Measurements from ENCODE around the gene HLA-DPB1. TPM values are rescaled to one million over a fixed set of nuclear protein-coding genes. Genes with fewer than 3 reads are reported as not detected.

The HLA-DPB1 gene
- polyA plus RNA-seq, 1 experiment = 1.6 TPM

- DNase-seq (ENCODE audit: low read depth, low spot score) = no peak
- no peaks in the 10 kb centered on the region for H3K9me3 ChIP-seq (ENCODE audit: control insufficient read depth, insufficient read depth, low read length)
- no peak overlapping the region for H3K4me3 ChIP-seq (ENCODE audit: low read depth, low read length)
- no peak for TF ChIP-seq CTCF (IDR thresholded peaks at IDR 0.05; ENCODE audit: low read depth, low read length)
- H3K27ac ChIP-seq (ENCODE audit: low read depth, low read length) = no peak overlapping the region
- H3K27me3 ChIP-seq (ENCODE audit: control insufficient read depth, insufficient read depth, low read length) = peaks cover 5% of the 10 kb centered on the region
- POLR2A ChIA-PET = no interaction called here
- CTCF ChIA-PET = no interaction called here
These were observed 29.6 kb downstream of the HLA-DPB1 start for GRCh38 chr6:33105386-33105785.

- Histone ChIP-seq H3K4me3 (ENCODE audit: low read depth, low read length) (no peak overlapping the region), H3K27me3 (ENCODE audit: control insufficient read depth, insufficient read depth, low read length) (peaks cover 5% of the 10 kb centered on the region), H3K27ac (ENCODE audit: low read depth, low read length) (no peak overlapping the region), H3K9me3 (ENCODE audit: control insufficient read depth, insufficient read depth, low read length) (no peaks in the 10 kb centered on the region)
- DNase-seq (ENCODE audit: low read depth, low spot score) = no peak
- no peak for TF ChIP-seq CTCF (IDR thresholded peaks at IDR 0.05; ENCODE audit: low read depth, low read length)
- ChIA-PET POLR2A (no interaction called here), CTCF (no interaction called here)
These were observed 30.4 kb downstream of the HLA-DPB1 start for GRCh38 chr6:33105916-33106871.

GRCh38 chr6:33107641-33108040 is 31.9 kb downstream of the HLA-DPB1 start:
- no peak for TF ChIP-seq CTCF (IDR thresholded peaks at IDR 0.05; ENCODE audit: low read depth, low read length)
- H3K27ac ChIP-seq (ENCODE audit: low read depth, low read length) = no peak overlapping the region
- no peaks in the 10 kb centered on the region for H3K9me3 ChIP-seq (ENCODE audit: control insufficient read depth, insufficient read depth, low read length)
- peaks cover 5% of the 10 kb centered on the region for H3K27me3 ChIP-seq (ENCODE audit: control insufficient read depth, insufficient read depth, low read length)
- ChIA-PET POLR2A (no interaction called here), CTCF (interaction anchor here (1.5 kb wide), 1 partner anchor 140 kb away, joined by 3 read pairs; no protein-coding TSS in a partner anchor)
- H3K4me3 ChIP-seq (ENCODE audit: low read depth, low read length) = no peak overlapping the region
- DNase-seq (ENCODE audit: low read depth, low spot score) = no peak

GRCh38 chr6:33108307-33108706 is 32.5 kb downstream of the HLA-DPB1 start:
- no peak for TF ChIP-seq CTCF (IDR thresholded peaks at IDR 0.05; ENCODE audit: low read depth, low read length)
- POLR2A ChIA-PET = no interaction called here
- H3K27me3 ChIP-seq (ENCODE audit: control insufficient read depth, insufficient read depth, low read length) = peaks cover 3% of the 10 kb centered on the region
- H3K27ac ChIP-seq (ENCODE audit: low read depth, low read length) = no peak overlapping the region
- no peak for DNase-seq (ENCODE audit: low read depth, low spot score)
- H3K4me3 ChIP-seq (ENCODE audit: low read depth, low read length) = no peak overlapping the region
- CTCF ChIA-PET = interaction anchor here (1.5 kb wide), 1 partner anchor 140 kb away, joined by 3 read pairs; no protein-coding TSS in a partner anchor
- no peaks in the 10 kb centered on the region for H3K9me3 ChIP-seq (ENCODE audit: control insufficient read depth, insufficient read depth, low read length)

- TF ChIP-seq CTCF (IDR thresholded peaks at IDR 0.05; ENCODE audit: low read depth, low read length) = no peak
- ChIA-PET CTCF (no interaction called here), POLR2A (interaction anchor here (1.3 kb wide), 1 partner anchor 140 kb away, joined by 3 read pairs; no protein-coding TSS in a partner anchor)
- H3K27me3 ChIP-seq (ENCODE audit: control insufficient read depth, insufficient read depth, low read length) = peaks cover 26% of the 10 kb centered on the region
- H3K4me3 ChIP-seq (ENCODE audit: low read depth, low read length) = no peak overlapping the region
- H3K27ac ChIP-seq (ENCODE audit: low read depth, low read length) = no peak overlapping the region
- H3K9me3 ChIP-seq (ENCODE audit: control insufficient read depth, insufficient read depth, low read length) = no peaks in the 10 kb centered on the region
- DNase-seq (ENCODE audit: low read depth, low spot score) = no peak
These were observed 36.4 kb downstream of the HLA-DPB1 start for GRCh38 chr6:33112148-33112547.
